ENCODE results near the gene DAAM1. TPM values are rescaled to one million over a fixed set of nuclear protein-coding genes. Genes with fewer than 3 reads are reported as not detected.

Gene DAAM1
- polyA plus RNA-seq, 1 donor from 2014 or later, result 161 TPM

DNA sequence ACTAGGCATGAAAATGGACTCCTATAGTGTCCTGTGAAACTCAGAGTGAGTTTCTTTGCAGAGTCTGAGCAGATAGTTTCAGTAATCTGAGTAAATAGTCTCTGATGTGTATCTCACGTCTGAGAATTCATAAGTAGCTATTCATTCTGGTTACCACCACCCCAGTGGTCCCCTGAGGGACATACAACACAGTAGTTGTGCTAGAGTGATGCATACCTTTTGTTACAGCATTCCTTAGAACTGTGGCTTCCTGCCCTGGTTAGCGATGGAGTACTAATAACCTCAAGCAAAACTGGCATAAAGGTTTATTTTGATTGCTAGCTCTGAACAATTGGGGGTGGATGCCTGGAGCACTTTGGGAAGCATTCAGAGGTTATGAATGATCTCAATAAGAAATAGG, 114.7 kb downstream of the DAAM1 start:
- no peaks in the 10 kb centered on the region for H3K79me2 ChIP-seq (replicated peaks; ENCODE audit: insufficient read depth, low read length)
- no peaks in the 10 kb centered on the region for H3K27me3 ChIP-seq (ENCODE audit: insufficient read depth, low read depth, low read length)
- H3K36me3 ChIP-seq (ENCODE audit: insufficient read depth, low read length), result no peaks in the 10 kb centered on the region
- H3K9me3 ChIP-seq (ENCODE audit: low read length), result no peaks in the 10 kb centered on the region
- H2AFZ ChIP-seq (ENCODE audit: low read depth, low read length), result no peak overlapping the region
- H3K27ac ChIP-seq (ENCODE audit: low read length), result no peak overlapping the region
- H4K20me1 ChIP-seq (ENCODE audit: insufficient read depth), result peaks cover 4% of the 10 kb centered on the region
- no peak overlapping the region for H3K4me3 ChIP-seq (ENCODE audit: low read length)
- no peak overlapping the region for H3K4me2 ChIP-seq (ENCODE audit: low read length)
- no peaks in the 10 kb centered on the region for H3F3A ChIP-seq (ENCODE audit: insufficient read depth, low read length, poor library complexity, severe bottlenecking)
- H3K9me2 ChIP-seq (ENCODE audit: insufficient read depth, low read length), result no peaks in the 10 kb centered on the region
- TF ChIP-seq, protein P1, sequence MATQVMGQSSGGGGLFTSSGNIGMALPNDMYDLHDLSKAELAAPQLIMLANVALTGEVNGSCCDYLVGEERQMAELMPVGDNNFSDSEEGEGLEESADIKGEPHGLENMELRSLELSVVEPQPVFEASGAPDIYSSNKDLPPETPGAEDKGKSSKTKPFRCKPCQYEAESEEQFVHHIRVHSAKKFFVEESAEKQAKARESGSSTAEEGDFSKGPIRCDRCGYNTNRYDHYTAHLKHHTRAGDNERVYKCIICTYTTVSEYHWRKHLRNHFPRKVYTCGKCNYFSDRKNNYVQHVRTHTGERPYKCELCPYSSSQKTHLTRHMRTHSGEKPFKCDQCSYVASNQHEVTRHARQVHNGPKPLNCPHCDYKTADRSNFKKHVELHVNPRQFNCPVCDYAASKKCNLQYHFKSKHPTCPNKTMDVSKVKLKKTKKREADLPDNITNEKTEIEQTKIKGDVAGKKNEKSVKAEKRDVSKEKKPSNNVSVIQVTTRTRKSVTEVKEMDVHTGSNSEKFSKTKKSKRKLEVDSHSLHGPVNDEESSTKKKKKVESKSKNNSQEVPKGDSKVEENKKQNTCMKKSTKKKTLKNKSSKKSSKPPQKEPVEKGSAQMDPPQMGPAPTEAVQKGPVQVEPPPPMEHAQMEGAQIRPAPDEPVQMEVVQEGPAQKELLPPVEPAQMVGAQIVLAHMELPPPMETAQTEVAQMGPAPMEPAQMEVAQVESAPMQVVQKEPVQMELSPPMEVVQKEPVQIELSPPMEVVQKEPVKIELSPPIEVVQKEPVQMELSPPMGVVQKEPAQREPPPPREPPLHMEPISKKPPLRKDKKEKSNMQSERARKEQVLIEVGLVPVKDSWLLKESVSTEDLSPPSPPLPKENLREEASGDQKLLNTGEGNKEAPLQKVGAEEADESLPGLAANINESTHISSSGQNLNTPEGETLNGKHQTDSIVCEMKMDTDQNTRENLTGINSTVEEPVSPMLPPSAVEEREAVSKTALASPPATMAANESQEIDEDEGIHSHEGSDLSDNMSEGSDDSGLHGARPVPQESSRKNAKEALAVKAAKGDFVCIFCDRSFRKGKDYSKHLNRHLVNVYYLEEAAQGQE (IDR thresholded peaks at IDR 0.05; ENCODE audit: borderline replicate concordance), result no peak
- TF ChIP-seq POLR2AphosphoS5 (IDR thresholded peaks at IDR 0.05), result no peak
- no peak for TF ChIP-seq SMC3 (conservative IDR thresholded peaks at IDR 0.05; ENCODE audit: poor library complexity)
- no peak for TF ChIP-seq MXI1 (conservative IDR thresholded peaks at IDR 0.05; ENCODE audit: poor library complexity, severe bottlenecking)
- no peak for TF ChIP-seq TAF1 (IDR thresholded peaks at IDR 0.05; ENCODE audit: low read depth)
- H3K9ac ChIP-seq (ENCODE audit: low read length), result no peak overlapping the region

DNA sequence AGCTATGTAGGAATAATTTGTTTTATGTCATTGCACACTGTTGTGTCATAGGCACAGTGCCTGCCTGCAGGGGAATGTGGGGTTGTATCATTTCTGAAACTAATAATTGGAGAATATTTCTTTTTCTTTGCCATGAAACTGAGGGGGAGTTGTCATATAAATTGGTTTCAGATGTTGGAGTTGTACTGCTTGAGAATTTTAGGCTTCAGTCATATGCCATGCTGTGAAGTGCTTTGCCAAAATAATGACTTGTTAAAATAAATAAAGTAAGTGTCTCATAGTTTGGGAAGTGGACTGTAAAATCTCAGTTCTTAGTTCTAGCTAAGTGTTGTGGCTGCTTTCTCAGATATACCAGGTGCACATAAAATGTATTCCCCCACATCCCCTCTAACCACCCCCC, 116.8 kb downstream of the DAAM1 start:
- H3K4me2 ChIP-seq (ENCODE audit: low read length), result no peak overlapping the region
- H4K20me1 ChIP-seq (ENCODE audit: insufficient read depth), result no peaks in the 10 kb centered on the region
- H3K9ac ChIP-seq (ENCODE audit: low read length), result no peak overlapping the region
- H3K36me3 ChIP-seq (ENCODE audit: insufficient read depth, low read length), result no peaks in the 10 kb centered on the region
- no peak overlapping the region for H3K4me3 ChIP-seq (ENCODE audit: low read length)
- H3K79me2 ChIP-seq (replicated peaks; ENCODE audit: insufficient read depth, low read length), result no peaks in the 10 kb centered on the region
- no peaks in the 10 kb centered on the region for H3F3A ChIP-seq (ENCODE audit: insufficient read depth, low read length, poor library complexity, severe bottlenecking)
- H3K9me2 ChIP-seq (ENCODE audit: insufficient read depth, low read length), result no peaks in the 10 kb centered on the region
- no peaks in the 10 kb centered on the region for H3K9me3 ChIP-seq (ENCODE audit: low read length)
- H3K27ac ChIP-seq (ENCODE audit: low read length), result no peak overlapping the region
- H2AFZ ChIP-seq (ENCODE audit: low read depth, low read length), result no peak overlapping the region
- TF ChIP-seq EP300 (conservative IDR thresholded peaks at IDR 0.05; ENCODE audit: poor library complexity, severe bottlenecking) (no peak), RAD21 (conservative IDR thresholded peaks at IDR 0.05) (no peak), POLR2AphosphoS5 (IDR thresholded peaks at IDR 0.05) (no peak), MXI1 (conservative IDR thresholded peaks at IDR 0.05; ENCODE audit: poor library complexity, severe bottlenecking) (no peak), EZH2 (IDR thresholded peaks at IDR 0.05; ENCODE audit: borderline replicate concordance, insufficient read depth, low read length, poor library complexity, severe bottlenecking) (no peak), TAF1 (IDR thresholded peaks at IDR 0.05; ENCODE audit: low read depth) (no peak), SMC3 (conservative IDR thresholded peaks at IDR 0.05; ENCODE audit: poor library complexity) (no peak)
- TF ChIP-seq, protein P2, sequence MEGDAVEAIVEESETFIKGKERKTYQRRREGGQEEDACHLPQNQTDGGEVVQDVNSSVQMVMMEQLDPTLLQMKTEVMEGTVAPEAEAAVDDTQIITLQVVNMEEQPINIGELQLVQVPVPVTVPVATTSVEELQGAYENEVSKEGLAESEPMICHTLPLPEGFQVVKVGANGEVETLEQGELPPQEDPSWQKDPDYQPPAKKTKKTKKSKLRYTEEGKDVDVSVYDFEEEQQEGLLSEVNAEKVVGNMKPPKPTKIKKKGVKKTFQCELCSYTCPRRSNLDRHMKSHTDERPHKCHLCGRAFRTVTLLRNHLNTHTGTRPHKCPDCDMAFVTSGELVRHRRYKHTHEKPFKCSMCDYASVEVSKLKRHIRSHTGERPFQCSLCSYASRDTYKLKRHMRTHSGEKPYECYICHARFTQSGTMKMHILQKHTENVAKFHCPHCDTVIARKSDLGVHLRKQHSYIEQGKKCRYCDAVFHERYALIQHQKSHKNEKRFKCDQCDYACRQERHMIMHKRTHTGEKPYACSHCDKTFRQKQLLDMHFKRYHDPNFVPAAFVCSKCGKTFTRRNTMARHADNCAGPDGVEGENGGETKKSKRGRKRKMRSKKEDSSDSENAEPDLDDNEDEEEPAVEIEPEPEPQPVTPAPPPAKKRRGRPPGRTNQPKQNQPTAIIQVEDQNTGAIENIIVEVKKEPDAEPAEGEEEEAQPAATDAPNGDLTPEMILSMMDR (IDR thresholded peaks at IDR 0.05; ENCODE audit: poor library complexity, severe bottlenecking), result no peak
- H3K27me3 ChIP-seq (ENCODE audit: insufficient read depth, low read depth, low read length), result no peaks in the 10 kb centered on the region

All from neural cell (in vitro differentiated cells).